ENCODE data around the gene IFT20.

- no peak for TF ChIP-seq CTCF (IDR thresholded peaks at IDR 0.05)
- no peak for TF ChIP-seq POLR2A (IDR thresholded peaks at IDR 0.05)
These were observed 52.7 kb downstream of the IFT20 start for GRCh38 chr17:28282596-28282995.
